Measurements from ENCODE around the gene SNX13.
"Not testable (repeated sequence)": the region's sequence is repeated elsewhere in the genome, so short reads cannot be mapped to it uniquely, and the experiment has no call there.

SNX13 gene

GRCh38 chr7:17909310-17909709 is 31.0 kb downstream of the SNX13 start:
- DNase-seq, result not testable (repeated sequence)

DNA sequence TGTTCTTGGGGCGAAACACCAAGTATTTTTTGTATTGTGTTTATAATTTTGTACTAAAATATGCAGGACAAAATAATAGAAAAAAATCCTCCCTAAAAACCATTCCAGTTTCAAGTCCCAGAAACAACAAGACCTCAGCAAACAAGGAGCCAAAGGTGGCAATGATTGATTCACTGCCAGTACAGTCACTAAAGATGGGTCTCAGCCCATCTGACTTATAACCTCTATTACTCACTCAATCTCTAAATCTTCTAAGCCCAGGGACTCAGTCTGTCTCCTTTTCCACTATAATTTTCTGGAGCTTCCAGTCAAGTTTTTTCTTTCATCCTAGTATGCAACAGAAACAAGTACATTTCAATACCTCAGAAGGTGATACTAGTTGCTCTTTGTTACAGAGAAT is 33.3 kb downstream of the SNX13 start:
- DNase-seq, result no peak

DNA sequence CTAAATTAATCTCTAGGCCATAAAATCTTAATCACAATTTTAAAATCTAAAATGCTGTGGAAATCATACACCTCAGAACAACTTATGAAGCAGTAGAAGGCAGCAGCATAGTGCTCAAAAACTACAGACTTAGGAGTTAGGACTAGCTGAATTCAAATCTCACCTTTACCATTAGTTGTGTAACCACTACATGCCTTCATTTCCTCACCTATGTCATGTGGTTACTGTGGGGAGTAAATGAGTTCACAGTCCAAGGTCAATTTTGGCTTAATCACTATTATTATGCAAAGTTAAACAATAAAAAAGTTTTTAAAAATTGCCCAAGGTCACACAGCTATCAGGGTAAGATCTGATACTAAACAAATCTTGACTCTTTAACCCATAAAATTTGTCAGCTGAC is 37.0 kb downstream of the SNX13 start:
- DNase-seq, result no peak

GRCh38 chr7:17902599-17902998 is 37.7 kb downstream of the SNX13 start:
- no peak for DNase-seq

DNA sequence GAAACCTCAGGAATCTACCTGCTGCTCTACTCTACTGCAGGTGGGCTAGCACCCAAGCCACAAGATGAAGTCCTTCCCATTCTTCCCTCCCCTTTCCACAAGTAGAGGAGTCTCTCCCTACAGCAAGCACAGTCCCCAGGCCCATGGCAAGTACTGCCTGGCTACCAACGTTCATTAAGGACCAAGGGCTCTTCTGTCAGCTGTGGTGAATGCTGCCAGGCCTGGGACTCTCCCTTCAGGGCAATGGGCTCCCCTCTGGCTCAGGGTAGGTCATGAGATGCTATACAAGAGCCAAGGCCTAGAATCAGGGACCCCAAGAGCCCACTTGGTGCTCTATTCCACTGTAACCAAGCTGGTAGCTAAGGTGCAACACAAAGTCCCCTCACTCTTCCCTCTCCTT is 39.8 kb downstream of the SNX13 start:
- DNase-seq, result no peak

DNA sequence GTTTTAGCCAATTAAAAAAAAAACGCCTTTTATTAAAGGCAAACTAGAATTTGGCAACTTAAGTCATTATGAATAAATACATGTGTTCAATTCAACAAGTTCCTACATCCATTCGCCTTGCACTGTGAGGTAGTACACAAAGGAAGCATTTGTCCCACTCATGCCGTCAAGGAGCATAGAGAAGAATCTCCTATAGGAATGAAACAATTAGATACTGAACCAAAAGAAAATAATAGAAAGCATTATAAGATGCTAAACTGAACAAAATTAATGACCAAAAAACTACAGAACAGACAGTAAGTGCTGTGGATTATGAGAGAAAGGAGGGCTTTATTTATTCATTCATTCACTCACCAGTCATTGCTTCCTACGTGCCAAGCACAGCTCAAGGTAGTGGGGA is 42.2 kb downstream of the SNX13 start:
- DNase-seq, result no peak

DNA sequence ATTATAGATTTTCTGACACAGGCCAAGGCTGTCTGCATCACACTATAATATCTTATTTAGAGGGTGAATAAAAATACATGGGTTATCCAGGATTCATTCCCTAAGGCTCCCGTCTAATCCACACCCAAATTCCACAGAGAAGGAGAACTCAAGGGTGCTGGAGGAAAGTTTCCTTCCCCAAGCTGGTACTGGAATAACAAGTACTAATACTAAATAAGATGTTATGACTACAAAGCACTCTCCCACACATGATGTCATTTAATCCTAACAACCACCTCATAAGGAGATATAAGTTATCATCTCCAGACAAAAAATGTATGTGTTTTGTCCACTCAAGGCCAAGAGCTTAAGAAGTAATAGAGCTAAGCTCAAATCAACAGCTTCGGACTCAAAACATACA is 53.0 kb downstream of the SNX13 start:
- DNase-seq, result no peak

DNA sequence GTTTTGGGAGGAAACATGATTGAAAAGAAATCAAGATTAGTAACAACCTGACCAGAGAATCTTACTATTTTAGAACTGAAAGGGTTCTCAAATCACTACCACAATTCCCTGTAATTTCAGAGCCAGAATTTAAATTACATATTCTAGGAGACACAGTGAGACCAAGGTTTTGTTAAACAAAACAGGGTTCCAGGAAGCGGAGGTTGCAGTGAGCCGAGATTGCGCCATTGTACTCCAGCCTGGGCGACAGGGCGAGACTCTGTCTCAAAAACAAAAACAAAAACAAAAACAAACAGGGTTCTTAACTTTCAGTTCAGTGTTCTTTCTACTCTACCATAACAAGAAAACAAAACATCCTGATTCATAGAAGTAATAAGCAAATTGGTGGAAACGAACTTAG is 57.6 kb downstream of the SNX13 start:
- no peak for DNase-seq

DNA sequence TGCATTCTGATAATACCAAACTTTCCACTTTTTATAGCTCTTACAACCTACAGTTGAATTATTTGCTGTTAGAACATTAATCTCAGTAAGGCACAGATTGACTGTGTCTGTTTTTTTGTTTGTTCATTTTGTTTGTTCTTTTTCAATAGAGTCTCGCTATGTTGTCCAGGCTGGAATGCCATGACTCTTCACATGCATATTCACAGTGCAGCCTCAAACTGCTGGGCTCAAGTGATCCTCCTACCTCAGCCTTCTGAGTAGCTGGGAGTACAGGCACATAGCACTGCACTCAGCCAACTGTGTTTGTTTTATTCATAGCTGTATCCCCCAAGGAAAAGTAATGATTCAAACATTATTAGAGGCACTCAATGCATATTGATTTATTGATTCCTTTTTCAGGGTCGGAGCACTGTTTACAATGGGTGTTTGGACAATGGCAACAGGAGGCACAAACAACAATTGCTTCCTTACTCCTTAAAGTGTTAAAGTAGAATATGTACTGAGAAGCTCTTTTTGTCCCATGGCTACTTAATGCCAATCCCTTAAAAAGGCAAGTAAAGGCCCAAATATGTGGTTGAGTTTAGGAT is 61.1 kb downstream of the SNX13 start:
- DNase-seq, result no peak

GRCh38 chr7:17878627-17879026 is 61.7 kb downstream of the SNX13 start:
- no peak for DNase-seq

GRCh38 chr7:17871815-17872533 is 68.3 kb downstream of the SNX13 start:
- DNase-seq, result no peak

DNA sequence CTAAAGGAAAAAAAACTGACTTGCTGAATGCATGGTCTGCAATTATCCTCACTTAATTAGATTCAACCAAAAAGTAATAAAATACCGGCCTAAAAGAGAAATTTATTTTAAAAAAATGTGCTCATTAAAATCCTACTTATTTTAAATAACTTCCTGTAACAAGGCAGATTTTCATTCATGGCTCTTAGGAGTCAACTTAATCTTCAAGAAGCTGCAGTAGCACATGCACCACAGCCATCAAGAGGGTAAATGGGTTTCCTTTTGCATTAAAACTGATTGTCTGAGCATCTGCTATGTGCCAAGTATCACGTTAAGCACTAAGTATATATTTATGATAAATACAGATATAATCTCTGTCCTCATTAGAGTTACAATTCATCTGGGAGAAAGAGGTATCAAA is 69.9 kb downstream of the SNX13 start:
- no peak for DNase-seq

DNA sequence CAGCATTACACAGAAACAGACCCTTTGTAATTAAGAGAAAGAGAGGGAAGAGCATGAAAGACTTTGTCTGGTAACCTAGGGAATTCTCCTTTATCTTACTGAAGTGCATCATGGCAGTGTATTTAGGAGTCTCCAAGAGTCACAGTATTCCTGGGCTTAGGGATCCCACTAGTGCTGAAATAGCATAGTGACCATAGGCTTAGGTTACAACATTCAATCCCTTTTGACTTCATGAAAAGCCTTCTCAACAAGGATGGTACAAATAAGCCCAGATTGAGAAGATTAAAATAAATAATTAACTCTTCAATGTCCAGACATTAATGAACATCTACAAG is 76.5 kb downstream of the SNX13 start:
- DNase-seq, result no peak

DNA sequence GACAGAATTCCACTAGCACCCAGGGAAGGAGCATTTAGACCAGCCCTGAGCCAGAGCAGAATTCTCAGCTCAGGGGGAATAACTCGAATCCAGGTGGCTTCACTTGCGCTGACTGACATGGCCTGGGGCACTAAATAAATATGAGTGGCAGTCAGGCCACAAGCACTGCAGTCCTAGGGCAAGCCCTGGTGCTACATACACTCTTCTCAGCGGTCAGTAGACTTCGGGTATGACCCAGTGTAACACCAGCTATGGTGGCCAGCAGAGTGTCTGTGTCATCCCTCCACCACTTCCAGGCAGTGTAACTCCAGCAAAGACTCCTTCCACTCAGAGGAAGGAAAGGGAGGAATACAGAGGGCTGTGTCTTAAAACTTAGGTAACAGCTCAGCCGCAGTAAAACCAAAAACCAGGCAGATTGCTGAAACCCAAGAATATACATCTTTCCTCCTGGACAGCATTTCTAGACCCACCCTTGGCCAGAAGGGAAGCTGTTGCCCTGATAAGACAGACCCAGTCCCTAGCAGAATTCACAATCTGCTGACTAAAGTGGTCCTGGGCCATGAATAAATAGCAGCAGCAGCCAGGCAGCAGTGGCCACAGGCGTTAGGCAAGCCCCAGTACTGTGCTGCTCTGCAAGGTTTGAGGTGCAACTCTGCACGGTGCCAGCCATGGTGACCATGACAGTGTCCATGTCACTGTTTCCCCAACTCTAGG is 77.0 kb downstream of the SNX13 start:
- DNase-seq, result peak; percentile 66

DNA sequence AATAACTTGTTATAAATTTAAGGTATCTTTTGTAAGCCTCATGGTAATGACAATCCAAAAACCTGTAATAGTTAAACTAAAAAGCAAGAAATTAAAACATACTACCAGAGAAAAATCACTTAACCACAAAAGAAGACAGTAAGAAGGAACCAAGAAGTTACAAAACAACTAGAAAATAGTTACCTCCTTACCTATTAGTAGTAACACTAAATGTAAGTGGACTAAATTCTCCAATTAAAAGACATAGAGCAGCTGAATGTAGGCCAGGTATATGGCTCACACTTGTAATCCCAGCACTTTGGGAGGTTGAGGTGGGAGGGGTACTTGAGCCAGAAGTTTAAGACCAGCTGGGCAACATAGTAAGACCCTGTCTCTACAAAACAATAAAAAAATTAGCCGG is 84.0 kb downstream of the SNX13 start:
- DNase-seq, result no peak

DNA sequence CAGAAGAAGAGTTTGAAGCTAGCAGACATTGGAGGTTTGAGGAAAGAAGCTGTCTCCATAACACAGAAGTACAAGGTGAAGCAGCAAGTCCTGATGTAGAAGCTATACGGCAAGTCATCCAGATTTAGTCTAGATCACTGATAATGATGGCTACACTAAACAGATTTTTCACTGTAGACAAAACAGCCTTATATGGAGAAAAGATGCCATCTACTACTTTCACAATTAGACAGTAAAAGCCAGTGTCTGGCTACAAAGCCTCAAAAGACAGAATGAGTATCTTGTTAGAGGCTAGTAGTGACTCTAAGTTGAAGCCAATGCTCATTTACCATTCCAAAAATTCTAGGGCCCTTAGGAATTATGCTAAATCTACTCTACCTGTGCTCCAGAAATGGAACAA is 85.1 kb downstream of the SNX13 start:
- DNase-seq, result no peak

- DNase-seq, result no peak
Observed at GRCh38 chr7:17854261-17855047, 85.8 kb downstream of the SNX13 start.

- DNase-seq, result no peak
Observed at GRCh38 chr7:17852361-17852760, 87.9 kb downstream of the SNX13 start.

GRCh38 chr7:17849504-17849903 is 90.8 kb downstream of the SNX13 start:
- no peak for DNase-seq

DNA sequence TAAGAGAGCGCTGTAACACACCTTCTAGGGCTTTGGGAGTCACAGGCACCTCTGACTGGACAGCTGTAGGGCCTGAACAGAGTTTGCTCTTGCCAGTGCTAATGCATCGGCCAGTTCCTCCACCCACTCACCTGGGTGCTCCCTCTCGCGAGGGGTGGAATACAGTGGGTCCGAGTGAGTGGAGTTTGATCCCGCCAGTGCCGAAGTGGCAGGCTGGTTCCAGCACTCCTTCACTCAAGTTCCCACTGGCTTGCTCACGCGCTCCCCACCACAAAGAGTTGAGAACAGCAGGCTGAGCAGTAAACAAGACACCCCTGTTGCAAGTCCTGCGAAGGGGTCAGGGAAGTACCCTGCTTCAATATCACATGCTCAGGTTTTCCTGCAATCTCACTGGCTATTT is 91.8 kb downstream of the SNX13 start:
- DNase-seq, result no peak

- no peak for DNase-seq
Observed at GRCh38 chr7:17846935-17847334, 93.4 kb downstream of the SNX13 start.

- no peak for DNase-seq
Observed at GRCh38 chr7:17845197-17845547, 95.1 kb downstream of the SNX13 start.

DNA sequence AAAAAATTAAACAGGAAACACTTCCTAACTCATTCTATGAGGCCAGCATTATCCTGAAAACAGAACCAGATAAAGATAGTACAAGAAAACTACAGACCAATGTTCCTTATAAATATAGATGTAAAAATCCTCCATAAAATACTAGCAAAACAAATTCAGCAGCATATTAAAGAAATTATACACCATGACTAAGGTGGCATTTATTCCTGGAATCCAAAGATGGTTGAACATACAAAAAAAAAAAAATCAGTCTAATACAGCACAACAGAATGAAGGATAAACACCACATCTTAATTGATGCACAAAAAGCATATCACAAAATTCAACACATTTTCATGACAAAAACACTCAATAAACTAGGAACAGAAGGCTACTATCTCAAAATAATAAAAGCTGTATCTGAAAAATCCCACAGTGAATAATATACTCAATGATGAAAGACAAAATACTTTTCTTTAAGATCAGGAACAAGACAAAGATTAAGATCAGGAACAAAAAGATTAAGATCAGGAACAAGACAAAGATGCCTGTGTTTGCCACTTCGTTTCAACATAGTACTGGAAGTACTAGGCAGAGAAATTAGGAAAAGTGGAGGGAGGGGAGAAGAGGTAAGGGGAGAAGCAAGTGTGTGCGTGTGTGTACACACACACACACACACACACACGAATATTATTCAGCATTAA is 95.6 kb downstream of the SNX13 start:
- no peak for DNase-seq
